GM10847 (cell line): ENCODE results near the gene LTO1.

Experiments used
- POLR2A ChIP-seq: IDR thresholded peaks from 2 replicates; pipeline ENCODE4 v1.6.1; 2011; ENCODE audit not compliant: insufficient read length; ENCODE audit errors: extremely low read depth

The LTO1 gene

GRCh38 chr11:69674886-69675714 lies at the start of gene LTO1:
Gene LTO1 (minus strand): TSS chr11:69675353. CDS start chr11:69675239, 114 bp downstream.
- TF ChIP-seq POLR2A: peak; percentile 87

- no peak for TF ChIP-seq POLR2A
Measured at GRCh38 chr11:69721745-69722144, 46.6 kb upstream of the LTO1 start.

GRCh38 chr11:69721106-69721505 lies 46.0 kb upstream of the LTO1 start:
- no peak for TF ChIP-seq POLR2A

- no peak for TF ChIP-seq POLR2A
Measured at GRCh38 chr11:69718912-69719311, 43.8 kb upstream of the LTO1 start.

- TF ChIP-seq POLR2A: no peak
Measured at GRCh38 chr11:69718147-69718546, 43.0 kb upstream of the LTO1 start.

GRCh38 chr11:69716891-69717747 lies 42.0 kb upstream of the LTO1 start:
- TF ChIP-seq POLR2A: no peak

- no peak for TF ChIP-seq POLR2A
Measured at GRCh38 chr11:69716099-69716498, 40.9 kb upstream of the LTO1 start.

- TF ChIP-seq POLR2A: no peak
Measured at GRCh38 chr11:69715446-69715845, 40.3 kb upstream of the LTO1 start.

GRCh38 chr11:69711822-69712801 lies 37.0 kb upstream of the LTO1 start:
- no peak for TF ChIP-seq POLR2A

- TF ChIP-seq POLR2A: no peak
Measured at GRCh38 chr11:69708736-69709401, 33.7 kb upstream of the LTO1 start.

GRCh38 chr11:69707176-69707575 lies 32.0 kb upstream of the LTO1 start:
- TF ChIP-seq POLR2A: no peak

GRCh38 chr11:69705901-69706787 lies 31.0 kb upstream of the LTO1 start:
- TF ChIP-seq POLR2A: no peak

GRCh38 chr11:69705351-69705811 lies 30.2 kb upstream of the LTO1 start:
- TF ChIP-seq POLR2A: no peak
